Measurements from ENCODE around the gene PGAM1. TPM values are rescaled to one million over a fixed set of nuclear protein-coding genes. Genes with fewer than 3 reads are reported as not detected.
"Not testable (repeated sequence)": the region's sequence is repeated elsewhere in the genome, so short reads cannot be mapped to it uniquely, and the experiment has no call there.

The PGAM1 gene
- total RNA-seq, 3 donors from 2014 or later, result 162 to 182 (median 171) TPM

DNA sequence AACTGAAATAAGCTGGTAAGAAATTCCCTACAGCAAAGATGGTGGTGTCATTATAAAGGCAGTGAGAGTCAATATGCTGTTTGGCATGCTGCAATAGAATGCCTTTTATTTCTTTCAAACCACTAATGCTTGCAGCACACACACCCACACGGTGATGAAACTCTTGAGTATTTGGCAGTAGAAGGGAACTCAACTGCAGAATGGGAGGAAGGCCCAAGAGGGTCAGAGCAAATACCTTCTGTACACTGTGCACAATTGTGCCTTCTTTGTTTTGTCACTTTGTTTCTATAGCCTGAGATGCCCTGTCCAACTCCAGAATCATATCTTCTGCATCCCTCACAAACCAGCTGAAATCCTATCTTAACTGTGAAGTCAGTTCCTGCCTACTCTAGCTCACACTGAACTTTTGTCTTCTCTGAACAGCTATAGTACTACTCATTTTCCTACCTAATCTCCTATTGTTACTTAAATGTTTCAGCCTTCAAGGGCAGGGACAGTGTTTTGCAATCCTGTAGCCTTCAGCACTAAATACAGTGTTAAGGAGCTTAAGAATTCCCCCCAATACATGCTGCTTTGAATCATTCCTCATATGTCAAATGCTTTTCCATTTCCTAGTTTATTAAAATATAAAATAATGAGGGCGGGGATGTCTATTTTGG lies 50.1 kb downstream of the PGAM1 start:
- Histone ChIP-seq H3K36me3 (peaks cover 5% of the 10 kb centered on the region), H3K27ac (peak overlapping the region in 1 of 2 donors; percentile 35), H3K27me3 (no peaks in the 10 kb centered on the region), H3K4me3 (no peak overlapping the region), H3K9me3 (no peaks in the 10 kb centered on the region), H3K4me1 (no peaks in the 10 kb centered on the region)
- intact Hi-C loops (cut with DNase I; ENCODE audit: low total_unique reads), result loop anchor here (10.0 kb wide), 1 partner anchor 1149 kb away; no protein-coding TSS in a partner anchor
- TF ChIP-seq CTCF (IDR thresholded peaks at IDR 0.05) (no peak), POLR2A (IDR thresholded peaks at IDR 0.05) (no peak), POLR2AphosphoS5 (IDR thresholded peaks at IDR 0.05) (no peak)
- no peak for DNase-seq (ENCODE audit: low spot score in 2 of 2)

DNA sequence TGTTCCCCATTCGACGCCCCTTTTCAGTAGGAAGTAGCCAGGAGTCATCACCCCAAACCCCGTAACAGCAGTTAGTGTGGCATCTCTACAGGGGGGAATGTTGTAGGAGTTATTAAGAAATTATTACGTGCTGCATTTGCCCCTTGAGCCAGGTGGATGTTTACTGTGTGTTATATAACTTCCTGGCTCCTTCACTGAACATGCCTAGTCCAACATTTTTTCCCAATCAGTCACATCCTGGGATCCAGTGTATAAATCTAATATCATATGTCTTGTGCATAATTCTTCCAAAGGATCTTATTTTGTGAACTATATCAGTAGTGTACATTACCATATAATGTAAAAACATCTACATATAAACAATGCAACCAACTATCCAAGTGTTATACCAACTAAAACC lies 53.4 kb downstream of the PGAM1 start:
- not testable (repeated sequence) for H3K27me3 ChIP-seq; H3K36me3 ChIP-seq; H3K4me3 ChIP-seq; H3K9me3 ChIP-seq; DNase-seq (ENCODE audit: low spot score in 2 of 2); H3K4me1 ChIP-seq; H3K27ac ChIP-seq
- intact Hi-C loops (cut with DNase I; ENCODE audit: low total_unique reads), result loop anchor here (10.0 kb wide), 1 partner anchor 1145 kb away; no protein-coding TSS in a partner anchor

GRCh38 chr10:97479939-97480338 lies 53.9 kb downstream of the PGAM1 start:
- H3K36me3 ChIP-seq, result peaks cover 5% of the 10 kb centered on the region
- intact Hi-C loops (cut with DNase I; ENCODE audit: low total_unique reads), result loop anchor here (10.0 kb wide), 1 partner anchor 1145 kb away; no protein-coding TSS in a partner anchor

GRCh38 chr10:97481071-97481470 lies 55.1 kb downstream of the PGAM1 start:
- intact Hi-C loops (cut with DNase I; ENCODE audit: low total_unique reads), result no loop called here
- Histone ChIP-seq H3K36me3 (peaks cover 5% of the 10 kb centered on the region), H3K4me3 (no peak overlapping the region), H3K27me3 (no peaks in the 10 kb centered on the region), H3K27ac (peak overlapping the region; percentile 38 to 52), H3K4me1 (no peaks in the 10 kb centered on the region), H3K9me3 (no peaks in the 10 kb centered on the region)
- TF ChIP-seq POLR2A (IDR thresholded peaks at IDR 0.05), result no peak
- TF ChIP-seq POLR2AphosphoS5 (IDR thresholded peaks at IDR 0.05), result no peak
- TF ChIP-seq CTCF (IDR thresholded peaks at IDR 0.05), result no peak
- DNase-seq (ENCODE audit: low spot score in 2 of 2), result no peak

More at GRCh38 chr10:97479939-97480338, 53.9 kb downstream of the PGAM1 start:
- H3K9me3 ChIP-seq, result no peaks in the 10 kb centered on the region
- no peak overlapping the region for H3K27ac ChIP-seq
- no peak overlapping the region for H3K4me3 ChIP-seq
- H3K27me3 ChIP-seq, result no peaks in the 10 kb centered on the region
- TF ChIP-seq POLR2A (IDR thresholded peaks at IDR 0.05), result no peak
- H3K4me1 ChIP-seq, result no peaks in the 10 kb centered on the region
- no peak for DNase-seq (ENCODE audit: low spot score in 2 of 2)

GRCh38 chr10:97482381-97482780 lies 56.4 kb downstream of the PGAM1 start:
- no peaks in the 10 kb centered on the region for H3K36me3 ChIP-seq
- intact Hi-C loops (cut with DNase I; ENCODE audit: low total_unique reads), result no loop called here

More at GRCh38 chr10:97482381-97482780, 56.4 kb downstream of the PGAM1 start:
- TF ChIP-seq CTCF (IDR thresholded peaks at IDR 0.05) (no peak), POLR2AphosphoS5 (IDR thresholded peaks at IDR 0.05) (no peak), POLR2A (IDR thresholded peaks at IDR 0.05) (no peak)
- H3K4me1 ChIP-seq, result no peaks in the 10 kb centered on the region
- H3K9me3 ChIP-seq, result no peaks in the 10 kb centered on the region
- DNase-seq (ENCODE audit: low spot score in 2 of 2), result no peak
- H3K4me3 ChIP-seq, result no peak overlapping the region
- no peak overlapping the region for H3K27ac ChIP-seq
- no peaks in the 10 kb centered on the region for H3K27me3 ChIP-seq

Other genes with a start within 250 kb of the PGAM1 start
- gene SLIT1, start 240.2 kb upstream of the PGAM1 start, total RNA-seq, result under 1 TPM; under 0.01 to 0.44 (median 0.16) TPM
- gene ARHGAP19, start 133.6 kb upstream of the PGAM1 start, total RNA-seq, result 10 to 100 TPM in 2 of 3 donors, 1 to 10 TPM in 1; 6.4 to 34.4 (median 14.4) TPM
- gene FRAT1, start 106.9 kb upstream of the PGAM1 start, total RNA-seq, result 10 to 100 TPM in 1 of 3 donors, 1 to 10 TPM in 2; 3.6 to 11.6 (median 9.8) TPM
- gene FRAT2, start 91.5 kb upstream of the PGAM1 start, total RNA-seq, result 10 to 100 TPM; 12.2 to 24.1 (median 15.4) TPM
- 10 to 100 TPM in 2 of 3 donors, 1 to 10 TPM in 1; 7.7 to 17.7 (median 15.7) TPM for gene RRP12, start 24.9 kb upstream of the PGAM1 start, total RNA-seq
- gene EXOSC1, start 19.8 kb downstream of the PGAM1 start, total RNA-seq, result 10 to 100 TPM; 27.7 to 37.9 (median 36.7) TPM
- gene ZDHHC16, start 20.0 kb downstream of the PGAM1 start, total RNA-seq, result 10 to 100 TPM; 21.6 to 53.1 (median 44.6) TPM
- 100 to 1,000 TPM in 1 of 3 donors, 10 to 100 TPM in 2; 73.0 to 109 (median 78.7) TPM for gene MMS19, start 72.2 kb downstream of the PGAM1 start, total RNA-seq
- gene UBTD1, start 72.7 kb downstream of the PGAM1 start, total RNA-seq, result 10 to 100 TPM in 2 of 3 donors, 1 to 10 TPM in 1; 9.9 to 14.7 (median 12.4) TPM
- not detected for gene ANKRD2, start 146.6 kb downstream of the PGAM1 start, total RNA-seq
- gene HOGA1, start 158.2 kb downstream of the PGAM1 start, total RNA-seq, result 10 to 100 TPM in 1 of 3 donors, 1 to 10 TPM in 2; 1.9 to 11.0 (median 2.3) TPM
- gene C10orf62, start 163.5 kb downstream of the PGAM1 start, total RNA-seq, result under 1 TPM in 2 of 3 donors, not detected in 1; 0.32 to 0.33 TPM
- gene MORN4, start 207.3 kb downstream of the PGAM1 start, total RNA-seq, result 1 to 10 TPM; 3.5 to 9.4 (median 6.9) TPM
- gene PI4K2A, start 214.5 kb downstream of the PGAM1 start, total RNA-seq, result 10 to 100 TPM; 18.0 to 24.8 (median 21.5) TPM

Measured in breast epithelium (tissue), 4 donors.